Activated B cell treated with CpG ODN at 0.5 μM for 24 hours (primary cell): ENCODE results near the gene CSPG4. TPM values are rescaled to one million over a fixed set of nuclear protein-coding genes. Genes with fewer than 3 reads are reported as not detected.

Experiments used
- ATAC-seq: fragments of 200-7000 bp; cut with Tn5 transposase; one replicate; pipeline ENCODE4 v1.10.0; 2021; ENCODE audit warnings: low read depth, mild to moderate bottlenecking, moderate library complexity
- CTCF ChIA-PET: fragments of 350-600 bp; sonication (Branson Sonifier 250); formaldehyde crosslinking; loops from one replicate; lab custom pipeline; 2021; ENCODE audit warnings: antibody characterized with exemption; lab: Charles Lee
- POLR2A ChIA-PET: fragments of 350-600 bp; sonication (Branson Sonifier 250); formaldehyde crosslinking; loops from one replicate; lab custom pipeline; 2021; ENCODE audit warnings: antibody characterized with exemption; lab: Charles Lee
- DNase-seq: peaks from one replicate; pipeline ENCODE4 v3.0.0; 2022
- H3K27ac Mint-ChIP-seq: one replicate; pipeline ENCODE4 v1.8.0; 2020; ENCODE audit warnings: mixed read lengths
- H3K27me3 Mint-ChIP-seq: one replicate; pipeline ENCODE4 v1.8.0; 2021; ENCODE audit warnings: mixed read lengths
- H3K36me3 Mint-ChIP-seq: one replicate; pipeline ENCODE4 v1.8.0; 2021; ENCODE audit warnings: low read depth, mixed read lengths
- H3K4me1 Mint-ChIP-seq: one replicate; pipeline ENCODE4 v1.8.0; 2021; ENCODE audit warnings: mixed read lengths
- H3K4me3 Mint-ChIP-seq: one replicate; pipeline ENCODE4 v1.8.0; 2020; ENCODE audit warnings: mild to moderate bottlenecking, mixed read lengths
- H3K9me3 Mint-ChIP-seq: one replicate; pipeline ENCODE4 v1.8.0; 2020; ENCODE audit warnings: mixed read lengths
- intact Hi-C: fragments of 100-400 bp; cut with micrococcal nuclease; formaldehyde crosslinking; loops from one replicate; pipeline ENCODE4 v1.15.1; 2024
- total RNA-seq: library from RNA; stranded (reverse); gene quantifications from 2 replicates; pipeline ENCODE4 v1.2.3, GENCODE V29; 2022
- TF ChIP-seq, protein P1 (sequence below): fragments of 200-600 bp; IDR thresholded peaks from one replicate; pipeline ENCODE4 v1.8.0; 2022; ENCODE audit warnings: antibody characterized with exemption, mild to moderate bottlenecking

The CSPG4 gene
- total RNA-seq, 1 donor from 2014 or later, result not detected

DNA sequence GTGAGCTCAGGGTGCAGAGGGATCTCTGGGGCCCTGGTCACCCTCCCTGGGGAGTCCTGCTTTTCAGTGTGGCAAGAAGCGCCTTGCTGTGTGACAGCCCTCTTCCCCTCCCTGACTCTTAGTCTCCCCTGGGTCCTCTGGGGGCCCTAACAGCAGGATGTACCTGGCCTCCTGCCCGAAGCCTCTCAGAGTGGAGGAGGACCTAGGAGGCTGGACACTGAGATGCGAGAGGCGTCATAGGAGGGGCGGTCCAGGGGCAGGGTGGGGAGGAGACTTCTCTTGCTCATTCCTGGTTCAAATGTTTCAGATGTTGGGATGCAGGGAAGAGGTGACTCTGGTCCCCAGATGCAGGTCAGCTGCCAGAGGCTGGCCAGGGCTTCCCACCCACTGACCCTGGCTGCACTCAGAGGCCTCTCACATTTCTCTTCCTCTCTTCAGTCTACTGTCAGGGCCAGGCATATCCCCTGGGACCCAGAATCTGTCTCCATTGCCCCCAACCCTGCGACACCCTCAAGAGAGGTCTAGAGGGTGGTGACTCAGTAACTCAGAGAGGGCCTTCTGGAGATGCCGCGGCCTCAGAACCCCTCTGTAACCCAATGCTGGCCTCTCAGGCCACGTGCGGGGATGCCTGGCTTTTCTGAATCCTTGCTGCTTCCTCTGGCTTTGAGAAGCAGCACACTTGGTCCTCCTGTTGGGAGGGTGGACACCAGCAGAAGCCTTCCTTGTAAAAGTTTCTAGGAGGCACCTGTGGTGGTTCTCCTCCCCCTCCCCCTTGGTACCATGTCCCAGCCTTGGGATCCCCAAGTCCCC is 39.0 kb downstream of the CSPG4 start:
- intact Hi-C loops, result no loop called here
- DNase-seq (no peak), ATAC-seq (peak; percentile 66)
- ChIA-PET POLR2A (interaction anchor here (1.2 kb wide), 1 partner anchor 34 kb away, joined by 4 read pairs; the partner anchor contains the start of gene IMP3), CTCF (no interaction called here)
- Mint-ChIP-seq H3K27ac (no peak overlapping the region), H3K4me3 (no peak overlapping the region), H3K27me3 (no peaks in the 10 kb centered on the region), H3K36me3 (no peaks in the 10 kb centered on the region), H3K9me3 (no peaks in the 10 kb centered on the region), H3K4me1 (peaks cover 4% of the 10 kb centered on the region)
- TF ChIP-seq, protein P1, sequence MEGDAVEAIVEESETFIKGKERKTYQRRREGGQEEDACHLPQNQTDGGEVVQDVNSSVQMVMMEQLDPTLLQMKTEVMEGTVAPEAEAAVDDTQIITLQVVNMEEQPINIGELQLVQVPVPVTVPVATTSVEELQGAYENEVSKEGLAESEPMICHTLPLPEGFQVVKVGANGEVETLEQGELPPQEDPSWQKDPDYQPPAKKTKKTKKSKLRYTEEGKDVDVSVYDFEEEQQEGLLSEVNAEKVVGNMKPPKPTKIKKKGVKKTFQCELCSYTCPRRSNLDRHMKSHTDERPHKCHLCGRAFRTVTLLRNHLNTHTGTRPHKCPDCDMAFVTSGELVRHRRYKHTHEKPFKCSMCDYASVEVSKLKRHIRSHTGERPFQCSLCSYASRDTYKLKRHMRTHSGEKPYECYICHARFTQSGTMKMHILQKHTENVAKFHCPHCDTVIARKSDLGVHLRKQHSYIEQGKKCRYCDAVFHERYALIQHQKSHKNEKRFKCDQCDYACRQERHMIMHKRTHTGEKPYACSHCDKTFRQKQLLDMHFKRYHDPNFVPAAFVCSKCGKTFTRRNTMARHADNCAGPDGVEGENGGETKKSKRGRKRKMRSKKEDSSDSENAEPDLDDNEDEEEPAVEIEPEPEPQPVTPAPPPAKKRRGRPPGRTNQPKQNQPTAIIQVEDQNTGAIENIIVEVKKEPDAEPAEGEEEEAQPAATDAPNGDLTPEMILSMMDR, result no peak

DNA sequence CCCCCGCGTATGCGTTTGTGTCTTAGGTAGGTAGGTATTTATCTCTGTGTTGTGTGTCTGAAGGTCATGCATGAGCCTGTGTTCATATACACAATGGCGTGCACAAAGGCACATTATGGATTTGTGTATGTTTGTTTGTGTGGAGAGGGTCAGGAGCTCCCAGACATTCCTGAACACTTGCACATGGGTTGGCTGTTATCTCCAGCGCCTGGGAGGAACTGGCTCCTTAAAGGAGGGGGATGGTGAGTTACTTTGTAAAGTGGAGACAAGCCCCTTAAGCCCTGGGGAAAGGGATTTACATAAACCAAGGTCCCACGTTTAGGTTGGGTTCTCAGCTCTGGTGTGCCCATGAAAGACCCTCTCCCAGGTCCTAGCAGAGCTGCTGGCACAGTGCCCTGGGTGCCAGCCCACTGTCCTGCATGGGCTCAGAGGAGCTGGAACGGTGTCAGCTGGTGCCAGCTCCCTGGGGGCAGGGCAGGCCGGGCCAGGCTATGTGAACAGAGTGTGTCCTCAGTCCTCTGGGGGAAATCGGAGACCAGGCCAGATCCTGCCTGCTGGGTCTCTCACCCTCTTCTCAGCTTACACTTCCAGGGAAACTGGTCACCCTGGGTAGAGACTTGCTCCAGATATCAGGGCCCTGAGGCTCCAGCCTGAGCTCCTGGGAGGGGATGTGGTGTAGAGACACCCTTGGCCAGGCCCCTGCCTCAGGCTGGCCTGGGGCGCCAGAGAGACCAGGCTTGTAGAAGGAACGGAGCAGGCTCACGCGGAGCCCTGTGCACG is 39.8 kb downstream of the CSPG4 start:
- TF ChIP-seq, protein P1, result no peak
- no peak overlapping the region for H3K27ac Mint-ChIP-seq
- CTCF ChIA-PET, result no interaction called here
- H3K9me3 Mint-ChIP-seq, result no peaks in the 10 kb centered on the region
- no peaks in the 10 kb centered on the region for H3K27me3 Mint-ChIP-seq
- POLR2A ChIA-PET, result interaction anchor here (1.2 kb wide), 1 partner anchor 33 kb away, joined by 4 read pairs; the partner anchor contains the start of gene IMP3
- no peak overlapping the region for H3K4me3 Mint-ChIP-seq
- ATAC-seq, result no peak
- DNase-seq, result no peak
- intact Hi-C loops, result no loop called here
- H3K36me3 Mint-ChIP-seq, result no peaks in the 10 kb centered on the region
- H3K4me1 Mint-ChIP-seq, result peaks cover 2% of the 10 kb centered on the region

DNA sequence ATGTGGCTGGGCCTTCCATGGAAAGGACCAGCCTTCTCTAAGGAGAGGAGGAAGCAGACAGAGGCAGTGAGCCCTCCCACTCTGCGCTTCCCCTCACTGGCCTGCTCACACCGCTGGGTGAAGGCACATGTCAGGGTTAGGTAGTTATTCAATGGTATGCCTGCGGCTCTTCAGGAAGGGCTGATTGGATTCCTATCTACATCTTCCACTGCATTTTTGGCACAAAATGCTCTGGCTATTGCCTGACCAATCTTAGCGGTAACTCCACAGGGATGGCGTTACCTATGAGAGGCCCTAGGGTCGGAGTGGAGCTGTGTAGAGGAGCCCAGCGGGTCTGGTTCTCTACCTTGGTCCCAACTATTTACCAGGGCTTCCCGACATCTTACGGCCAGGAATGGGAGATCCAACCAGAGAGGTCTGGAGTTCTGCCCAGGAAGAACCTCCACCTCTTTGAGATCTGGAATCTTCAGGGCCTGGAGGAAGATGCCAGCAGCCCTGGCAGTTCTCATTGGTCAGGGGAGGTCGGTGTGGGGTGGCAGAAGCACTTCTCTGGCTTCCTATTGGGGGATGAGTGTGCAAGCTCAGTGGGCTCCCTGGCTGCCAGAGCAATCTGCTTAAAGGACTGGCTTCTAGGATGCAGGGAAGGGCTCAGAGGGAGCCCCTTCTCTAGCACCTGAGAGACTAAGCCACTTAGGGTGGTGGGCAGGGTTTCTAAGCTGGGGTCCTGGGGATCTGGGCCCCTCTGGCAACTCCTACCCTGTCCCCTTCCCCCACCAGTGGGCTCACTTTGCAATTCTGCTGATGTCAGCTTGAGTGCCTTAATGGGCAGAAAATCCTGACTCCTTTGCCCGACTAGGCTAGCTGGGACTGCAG is 40.7 kb downstream of the CSPG4 start:
- POLR2A ChIA-PET, result no interaction called here
- H3K27ac Mint-ChIP-seq, result no peak overlapping the region
- no peaks in the 10 kb centered on the region for H3K9me3 Mint-ChIP-seq
- TF ChIP-seq, protein P1, result no peak
- DNase-seq, result no peak
- H3K4me3 Mint-ChIP-seq, result no peak overlapping the region
- peaks cover 1% of the 10 kb centered on the region for H3K4me1 Mint-ChIP-seq
- H3K36me3 Mint-ChIP-seq, result no peaks in the 10 kb centered on the region
- intact Hi-C loops, result no loop called here
- ATAC-seq, result no peak
- H3K27me3 Mint-ChIP-seq, result peaks cover 4% of the 10 kb centered on the region
- CTCF ChIA-PET, result interaction anchor here (1.0 kb wide), 1 partner anchor 14 kb away, joined by 3 read pairs; no protein-coding TSS in a partner anchor

DNA sequence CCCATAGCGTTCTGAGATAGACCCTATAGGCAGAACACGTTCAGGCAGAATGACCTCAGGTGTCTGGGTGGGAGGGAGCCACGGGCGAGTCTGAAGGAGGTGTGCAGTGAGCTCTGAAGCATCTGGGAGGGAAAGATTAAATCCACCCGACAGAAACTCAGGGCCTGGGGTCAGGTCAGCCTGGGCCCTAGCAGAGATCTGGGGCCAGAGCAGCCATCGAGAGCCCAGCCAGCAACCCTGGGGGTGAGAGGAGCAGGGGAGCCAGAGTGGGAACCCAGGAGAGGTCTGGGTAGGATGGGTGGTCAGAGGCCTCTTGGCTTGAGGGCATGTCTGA is 42.8 kb downstream of the CSPG4 start:
- Mint-ChIP-seq H3K4me3 (no peak overlapping the region), H3K27me3 (peaks cover 4% of the 10 kb centered on the region), H3K4me1 (peaks cover 1% of the 10 kb centered on the region), H3K27ac (no peak overlapping the region), H3K36me3 (no peaks in the 10 kb centered on the region), H3K9me3 (no peaks in the 10 kb centered on the region)
- ATAC-seq (no peak), DNase-seq (no peak)
- TF ChIP-seq, protein P1, result no peak
- CTCF ChIA-PET, result no interaction called here
- intact Hi-C loops, result no loop called here
- POLR2A ChIA-PET, result no interaction called here
